IPS-NIHi7 (cell line): ENCODE data around the gene NFIC.

Experiments used
- DNase-seq: peaks from one replicate; pipeline ENCODE4 v3.0.0; 2012; ENCODE audit warnings: mixed read lengths; ENCODE audit errors: extremely low spot score

The NFIC gene

GRCh38 chr19:3359015-3359918, 7.1 kb upstream of the NFIC start:
- no peak for DNase-seq

- DNase-seq: peak; percentile 69
Measured at GRCh38 chr19:3359919-3360420, 6.4 kb upstream of the NFIC start.

GRCh38 chr19:3360421-3361383, 5.7 kb upstream of the NFIC start:
- DNase-seq: no peak

GRCh38 chr19:3361384-3362216, 4.8 kb upstream of the NFIC start:
- no peak for DNase-seq

GRCh38 chr19:3362217-3362906, 4.0 kb upstream of the NFIC start:
- no peak for DNase-seq

GRCh38 chr19:3363841-3364500, 2.4 kb upstream of the NFIC start:
- DNase-seq: no peak

- DNase-seq: no peak
Measured at GRCh38 chr19:3364501-3364858, 1.9 kb upstream of the NFIC start.

- no peak for DNase-seq
Measured at GRCh38 chr19:3365093-3365835, 1.1 kb upstream of the NFIC start.

GRCh38 chr19:3366753-3367627, 607 bp downstream of the NFIC start:
- peak; percentile 80 for DNase-seq

- no peak for DNase-seq
Measured at GRCh38 chr19:3367628-3368440, 1.5 kb downstream of the NFIC start.

GRCh38 chr19:3368441-3368795, 2.0 kb downstream of the NFIC start:
- no peak for DNase-seq

- DNase-seq: no peak
Measured at GRCh38 chr19:3368848-3369336, 2.5 kb downstream of the NFIC start.

- no peak for DNase-seq
Measured at GRCh38 chr19:3369337-3370213, 3.2 kb downstream of the NFIC start.

GRCh38 chr19:3370214-3370720, 3.9 kb downstream of the NFIC start:
- no peak for DNase-seq

GRCh38 chr19:3370728-3371591, 4.6 kb downstream of the NFIC start:
- no peak for DNase-seq
